ENCODE data around the gene PRR3. TPM values are rescaled to one million over a fixed set of nuclear protein-coding genes. Genes with fewer than 3 reads are reported as not detected.

The PRR3 gene
- polyA plus RNA-seq, 1 of the 3 experiments (the other 2 are of a cell fraction) = 21.2 TPM

DNA sequence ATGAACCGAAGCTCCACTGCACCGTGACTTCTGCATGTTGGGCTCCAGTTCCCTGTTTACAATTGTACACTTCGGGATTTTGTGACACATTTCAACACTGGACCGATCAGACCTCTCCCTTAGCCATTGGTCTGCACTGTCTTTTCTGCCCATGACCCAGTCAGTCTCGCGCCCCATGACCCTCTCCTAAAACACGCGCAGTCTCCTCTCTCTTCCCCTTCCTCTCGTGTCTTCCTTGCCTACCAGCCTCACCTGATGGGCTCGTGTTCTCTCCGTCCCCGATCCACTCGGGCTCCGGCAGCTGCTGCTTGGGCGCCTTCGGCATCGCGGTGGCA, 13.6 kb downstream of the PRR3 start (continued):
- TF ChIP-seq, protein P1, sequence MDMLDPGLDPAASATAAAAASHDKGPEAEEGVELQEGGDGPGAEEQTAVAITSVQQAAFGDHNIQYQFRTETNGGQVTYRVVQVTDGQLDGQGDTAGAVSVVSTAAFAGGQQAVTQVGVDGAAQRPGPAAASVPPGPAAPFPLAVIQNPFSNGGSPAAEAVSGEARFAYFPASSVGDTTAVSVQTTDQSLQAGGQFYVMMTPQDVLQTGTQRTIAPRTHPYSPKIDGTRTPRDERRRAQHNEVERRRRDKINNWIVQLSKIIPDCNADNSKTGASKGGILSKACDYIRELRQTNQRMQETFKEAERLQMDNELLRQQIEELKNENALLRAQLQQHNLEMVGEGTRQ (IDR thresholded peaks at IDR 0.05; ENCODE audit: borderline replicate concordance, low read depth, low read length) = no peak
- TF ChIP-seq MXI1 (IDR thresholded peaks at IDR 0.05; ENCODE audit: low read depth, low read length) (no peak), TEAD4 (IDR thresholded peaks at IDR 0.05; ENCODE audit: borderline replicate concordance, insufficient read depth) (no peak), FOSL2 (IDR thresholded peaks at IDR 0.05; ENCODE audit: borderline replicate concordance, low read depth) (no peak), EP300 (IDR thresholded peaks at IDR 0.05; ENCODE audit: borderline replicate concordance in 1 of 2, low read depth in 1 of 2, low read length in 1 of 2) (no peak), ELF1 (IDR thresholded peaks at IDR 0.05) (no peak), MAX (IDR thresholded peaks at IDR 0.05; ENCODE audit: low read depth) (no peak), RCOR1 (IDR thresholded peaks at IDR 0.05; ENCODE audit: low read length) (no peak), GABPA (IDR thresholded peaks at IDR 0.05; ENCODE audit: low read depth) (no peak), SMC3 (IDR thresholded peaks at IDR 0.05; ENCODE audit: low read depth, low read length) (no peak)

DNA sequence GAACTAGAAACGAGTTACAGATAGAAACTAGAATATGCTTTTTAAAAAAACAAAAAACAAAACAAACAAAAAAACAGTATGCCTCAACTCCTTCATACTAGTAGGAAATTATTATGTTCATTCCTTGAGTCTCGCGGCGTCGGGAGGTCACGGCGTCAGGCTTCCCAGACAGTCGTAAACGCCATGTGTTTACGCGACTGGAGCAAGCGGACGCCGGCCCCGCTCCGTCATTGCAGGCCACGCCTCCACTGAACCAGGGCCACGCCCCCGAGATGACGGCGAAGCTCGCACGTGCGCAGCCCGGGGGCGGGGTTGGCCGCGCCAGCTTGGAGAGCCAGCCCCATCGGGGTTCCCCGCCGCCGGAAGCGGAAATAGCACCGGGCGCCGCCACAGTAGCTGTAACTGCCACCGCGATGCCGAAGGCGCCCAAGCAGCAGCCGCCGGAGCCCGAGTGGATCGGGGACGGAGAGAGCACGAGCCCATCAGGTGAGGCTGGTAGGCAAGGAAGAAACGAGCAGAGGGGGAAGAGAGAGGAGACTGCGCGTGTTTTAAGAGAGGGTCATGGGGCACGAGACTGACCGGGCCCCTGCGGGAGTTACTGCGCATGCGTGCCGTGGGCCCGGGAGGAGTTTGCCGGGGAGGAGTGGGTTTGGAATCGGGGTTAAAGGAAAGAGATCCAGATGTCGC, 14.1 kb downstream of the PRR3 start, which contains the start of gene ABCF1:
TSS of gene ABCF1 (plus strand) at position 368 of the 687 bp plus-strand sequence. CDS start at position 414, 46 bp downstream.
- peaks cover 12 to 21% of the 10 kb centered on the region in 2 experiments; a peak in 3 of 4 replicates for H3K4me1 ChIP-seq (ENCODE audit: control insufficient read depth in 1 of 2, insufficient read depth in 2 of 2, low read depth in 1 of 2, low read length in 1 of 2)
- H3K4me2 ChIP-seq = peak within 1 kb of the TSS; percentile 97
- no peaks in the 10 kb centered on the region for H3K9me2 ChIP-seq
- peaks cover 50% of the 10 kb centered on the region for H3K79me2 ChIP-seq (ENCODE audit: insufficient read depth)
- ChIA-PET CTCF (interaction anchor here (1.1 to 2.4 kb wide), 3 partner anchors 26 to 30 kb away, joined by 4 to 12 read pairs (median 8); no protein-coding TSS in a partner anchor), POLR2A (interaction anchor here (0.6 to 2.3 kb wide), 13 partner anchors 9 to 971 kb away, joined by 3 to 16 read pairs (median 6); partner anchors contain the start of genes DDX39B, MRPS18B, PPP1R10 and PRR3)
- H3K36me3 ChIP-seq (replicated peaks in 1 of 2; ENCODE audit: control insufficient read depth in 1 of 2, insufficient read depth in 2 of 2, low read length in 1 of 2) = peaks cover 0 to 15% of the 10 kb centered on the region in 2 experiments
- DNase-seq = peak; percentile 97
- H3K4me3 ChIP-seq (ENCODE audit: low read depth in 2 of 2, low read length in 1 of 2) = peak within 1 kb of the TSS; percentile 61 to 81
- H3K27me3 ChIP-seq (ENCODE audit: insufficient read depth) = no peaks in the 10 kb centered on the region
- H4K20me1 ChIP-seq (ENCODE audit: insufficient read depth) = peaks cover 41% of the 10 kb centered on the region
- H3F3A ChIP-seq (replicated peaks; ENCODE audit: insufficient read depth) = no peaks in the 10 kb centered on the region
- H3K9me3 ChIP-seq = no peaks in the 10 kb centered on the region
- under 1% methylated on average over 47 of the region's 59 CpGs for WGBS (ENCODE audit: low lambda C conversion rate)
- peak within 1 kb of the TSS; percentile 95 for H2AFZ ChIP-seq (ENCODE audit: low read depth)
- H3K9ac ChIP-seq = peak within 1 kb of the TSS; percentile 95
- H3K27ac ChIP-seq (ENCODE audit: low read depth in 2 of 2, low read length in 1 of 2) = peak within 1 kb of the TSS; percentile 95 to 97
- no peak for TF ChIP-seq RAD21 (IDR thresholded peaks at IDR 0.05; ENCODE audit: low read length)
- TF ChIP-seq RFX5 (IDR thresholded peaks at IDR 0.05; ENCODE audit: low read length) = no peak
- no peak for TF ChIP-seq SMC3 (IDR thresholded peaks at IDR 0.05; ENCODE audit: low read depth, low read length)
- TF ChIP-seq FOSL2 (IDR thresholded peaks at IDR 0.05; ENCODE audit: borderline replicate concordance, low read depth) = no peak
- TF ChIP-seq, protein P2, sequence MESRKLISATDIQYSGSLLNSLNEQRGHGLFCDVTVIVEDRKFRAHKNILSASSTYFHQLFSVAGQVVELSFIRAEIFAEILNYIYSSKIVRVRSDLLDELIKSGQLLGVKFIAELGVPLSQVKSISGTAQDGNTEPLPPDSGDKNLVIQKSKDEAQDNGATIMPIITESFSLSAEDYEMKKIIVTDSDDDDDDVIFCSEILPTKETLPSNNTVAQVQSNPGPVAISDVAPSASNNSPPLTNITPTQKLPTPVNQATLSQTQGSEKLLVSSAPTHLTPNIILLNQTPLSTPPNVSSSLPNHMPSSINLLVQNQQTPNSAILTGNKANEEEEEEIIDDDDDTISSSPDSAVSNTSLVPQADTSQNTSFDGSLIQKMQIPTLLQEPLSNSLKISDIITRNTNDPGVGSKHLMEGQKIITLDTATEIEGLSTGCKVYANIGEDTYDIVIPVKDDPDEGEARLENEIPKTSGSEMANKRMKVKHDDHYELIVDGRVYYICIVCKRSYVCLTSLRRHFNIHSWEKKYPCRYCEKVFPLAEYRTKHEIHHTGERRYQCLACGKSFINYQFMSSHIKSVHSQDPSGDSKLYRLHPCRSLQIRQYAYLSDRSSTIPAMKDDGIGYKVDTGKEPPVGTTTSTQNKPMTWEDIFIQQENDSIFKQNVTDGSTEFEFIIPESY (IDR thresholded peaks at IDR 0.05; ENCODE audit: borderline replicate concordance, low read depth) = peak; percentile 68
- TF ChIP-seq RXRA (IDR thresholded peaks at IDR 0.05; ENCODE audit: borderline replicate concordance, low read depth) = no peak
- no peak for TF ChIP-seq REST (IDR thresholded peaks at IDR 0.05; ENCODE audit: low read depth, low read length)
- no peak for TF ChIP-seq GATA2 (CRISPR knock-in tag; IDR thresholded peaks at IDR 0.05)
- TF ChIP-seq USF1 (IDR thresholded peaks at IDR 0.05; ENCODE audit: borderline replicate concordance, low read depth) = peak; percentile 60; the same call in 1 of the 2 replicates
- TF ChIP-seq MXI1 (IDR thresholded peaks at IDR 0.05; ENCODE audit: low read depth, low read length) = peak; percentile 99
- peak; percentile 91 for TF ChIP-seq GABPA (IDR thresholded peaks at IDR 0.05; ENCODE audit: low read depth)
- TF ChIP-seq EZH2phosphoT487 (IDR thresholded peaks at IDR 0.05; ENCODE audit: borderline replicate concordance, low read depth) = no peak
- 0 out of 2 replicates have a peak, but pooled peaks have one; percentile 2 for TF ChIP-seq TCF12 (IDR thresholded peaks at IDR 0.05)
- TF ChIP-seq SIN3A (IDR thresholded peaks at IDR 0.05; ENCODE audit: borderline replicate concordance, low read depth, low read length) = peak; percentile 92; the same call in 1 of the 2 replicates
- no peak for TF ChIP-seq FOXM1 (IDR thresholded peaks at IDR 0.05; ENCODE audit: low read depth)
- TF ChIP-seq NRF1 (IDR thresholded peaks at IDR 0.05; ENCODE audit: low read depth, low read length) = peak; percentile 71
